ENCODE data around the gene RBM38. TPM values are rescaled to one million over a fixed set of nuclear protein-coding genes. Genes with fewer than 3 reads are reported as not detected.
A peak's percentile ranks its signal among the peaks of the same experiment; 100 is the strongest.

RBM38 gene
- total and polyA plus RNA-seq, 2 of the 13 experiments (the other 11 are each of a cell fraction or from before 2014, with no cell fraction given), result 24.2 to 34.2 TPM

DNA sequence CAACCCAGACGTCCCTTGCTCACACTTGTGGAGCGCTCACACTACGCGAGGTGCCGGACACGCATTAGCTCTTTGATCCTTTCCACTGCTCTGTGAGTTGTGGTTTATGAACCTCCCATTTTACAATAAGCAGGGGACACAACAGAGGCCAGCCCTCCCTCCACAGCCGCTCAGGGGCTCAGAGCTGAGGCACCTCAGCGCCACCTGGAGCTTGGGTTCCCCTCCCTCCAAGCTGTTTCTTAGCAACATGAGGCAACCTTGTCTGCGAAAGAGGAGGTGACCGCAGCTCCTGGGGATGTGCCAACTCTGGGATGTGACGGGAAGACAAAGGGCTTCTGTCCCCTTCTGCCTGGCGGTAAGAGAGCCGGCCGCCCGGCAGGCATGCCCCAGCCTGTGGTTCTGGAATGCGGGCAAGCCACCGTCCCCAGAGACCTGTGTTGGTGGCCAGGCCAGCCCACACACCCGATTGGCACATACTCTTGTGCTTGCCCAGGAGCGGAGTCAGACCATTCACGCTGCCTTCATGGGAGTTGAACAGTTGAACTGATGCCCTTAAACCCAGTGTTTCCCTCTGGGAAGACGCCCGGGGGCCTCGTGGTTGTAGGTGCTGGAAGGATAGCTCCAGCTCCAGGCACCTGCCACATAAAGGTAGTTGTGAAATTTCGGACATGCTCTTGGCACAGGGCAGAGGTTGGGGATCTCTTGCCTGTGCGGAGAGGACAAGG lies 44.5 kb downstream of the RBM38 start (continued):
- TF ChIP-seq, protein P1, sequence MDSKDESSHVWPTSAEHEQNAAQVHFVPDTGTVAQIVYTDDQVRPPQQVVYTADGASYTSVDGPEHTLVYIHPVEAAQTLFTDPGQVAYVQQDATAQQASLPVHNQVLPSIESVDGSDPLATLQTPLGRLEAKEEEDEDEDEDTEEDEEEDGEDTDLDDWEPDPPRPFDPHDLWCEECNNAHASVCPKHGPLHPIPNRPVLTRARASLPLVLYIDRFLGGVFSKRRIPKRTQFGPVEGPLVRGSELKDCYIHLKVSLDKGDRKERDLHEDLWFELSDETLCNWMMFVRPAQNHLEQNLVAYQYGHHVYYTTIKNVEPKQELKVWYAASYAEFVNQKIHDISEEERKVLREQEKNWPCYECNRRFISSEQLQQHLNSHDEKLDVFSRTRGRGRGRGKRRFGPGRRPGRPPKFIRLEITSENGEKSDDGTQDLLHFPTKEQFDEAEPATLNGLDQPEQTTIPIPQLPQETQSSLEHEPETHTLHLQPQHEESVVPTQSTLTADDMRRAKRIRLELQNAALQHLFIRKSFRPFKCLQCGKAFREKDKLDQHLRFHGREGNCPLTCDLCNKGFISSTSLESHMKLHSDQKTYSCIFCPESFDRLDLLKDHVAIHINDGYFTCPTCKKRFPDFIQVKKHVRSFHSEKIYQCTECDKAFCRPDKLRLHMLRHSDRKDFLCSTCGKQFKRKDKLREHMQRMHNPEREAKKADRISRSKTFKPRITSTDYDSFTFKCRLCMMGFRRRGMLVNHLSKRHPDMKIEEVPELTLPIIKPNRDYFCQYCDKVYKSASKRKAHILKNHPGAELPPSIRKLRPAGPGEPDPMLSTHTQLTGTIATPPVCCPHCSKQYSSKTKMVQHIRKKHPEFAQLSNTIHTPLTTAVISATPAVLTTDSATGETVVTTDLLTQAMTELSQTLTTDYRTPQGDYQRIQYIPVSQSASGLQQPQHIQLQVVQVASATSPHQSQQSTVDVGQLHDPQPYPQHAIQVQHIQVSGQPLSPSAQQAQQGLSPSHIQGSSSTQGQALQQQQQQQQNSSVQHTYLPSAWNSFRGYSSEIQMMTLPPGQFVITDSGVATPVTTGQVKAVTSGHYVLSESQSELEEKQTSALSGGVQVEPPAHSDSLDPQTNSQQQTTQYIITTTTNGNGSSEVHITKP (CRISPR knock-in tag; IDR thresholded peaks at IDR 0.05; ENCODE audit: low read depth), result peak; percentile 82
- TF ChIP-seq, protein P2, sequence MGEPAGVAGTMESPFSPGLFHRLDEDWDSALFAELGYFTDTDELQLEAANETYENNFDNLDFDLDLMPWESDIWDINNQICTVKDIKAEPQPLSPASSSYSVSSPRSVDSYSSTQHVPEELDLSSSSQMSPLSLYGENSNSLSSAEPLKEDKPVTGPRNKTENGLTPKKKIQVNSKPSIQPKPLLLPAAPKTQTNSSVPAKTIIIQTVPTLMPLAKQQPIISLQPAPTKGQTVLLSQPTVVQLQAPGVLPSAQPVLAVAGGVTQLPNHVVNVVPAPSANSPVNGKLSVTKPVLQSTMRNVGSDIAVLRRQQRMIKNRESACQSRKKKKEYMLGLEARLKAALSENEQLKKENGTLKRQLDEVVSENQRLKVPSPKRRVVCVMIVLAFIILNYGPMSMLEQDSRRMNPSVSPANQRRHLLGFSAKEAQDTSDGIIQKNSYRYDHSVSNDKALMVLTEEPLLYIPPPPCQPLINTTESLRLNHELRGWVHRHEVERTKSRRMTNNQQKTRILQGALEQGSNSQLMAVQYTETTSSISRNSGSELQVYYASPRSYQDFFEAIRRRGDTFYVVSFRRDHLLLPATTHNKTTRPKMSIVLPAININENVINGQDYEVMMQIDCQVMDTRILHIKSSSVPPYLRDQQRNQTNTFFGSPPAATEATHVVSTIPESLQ (CRISPR knock-in tag; conservative IDR thresholded peaks at IDR 0.05), result no peak
- 0 out of 2 replicates have a peak, but pooled peaks have one; percentile 13 for TF ChIP-seq ZNF121 (CRISPR knock-in tag; IDR thresholded peaks at IDR 0.05)
- TF ChIP-seq ZKSCAN1 (IDR thresholded peaks at IDR 0.05; ENCODE audit: low read length), result no peak
- TF ChIP-seq, protein P3, sequence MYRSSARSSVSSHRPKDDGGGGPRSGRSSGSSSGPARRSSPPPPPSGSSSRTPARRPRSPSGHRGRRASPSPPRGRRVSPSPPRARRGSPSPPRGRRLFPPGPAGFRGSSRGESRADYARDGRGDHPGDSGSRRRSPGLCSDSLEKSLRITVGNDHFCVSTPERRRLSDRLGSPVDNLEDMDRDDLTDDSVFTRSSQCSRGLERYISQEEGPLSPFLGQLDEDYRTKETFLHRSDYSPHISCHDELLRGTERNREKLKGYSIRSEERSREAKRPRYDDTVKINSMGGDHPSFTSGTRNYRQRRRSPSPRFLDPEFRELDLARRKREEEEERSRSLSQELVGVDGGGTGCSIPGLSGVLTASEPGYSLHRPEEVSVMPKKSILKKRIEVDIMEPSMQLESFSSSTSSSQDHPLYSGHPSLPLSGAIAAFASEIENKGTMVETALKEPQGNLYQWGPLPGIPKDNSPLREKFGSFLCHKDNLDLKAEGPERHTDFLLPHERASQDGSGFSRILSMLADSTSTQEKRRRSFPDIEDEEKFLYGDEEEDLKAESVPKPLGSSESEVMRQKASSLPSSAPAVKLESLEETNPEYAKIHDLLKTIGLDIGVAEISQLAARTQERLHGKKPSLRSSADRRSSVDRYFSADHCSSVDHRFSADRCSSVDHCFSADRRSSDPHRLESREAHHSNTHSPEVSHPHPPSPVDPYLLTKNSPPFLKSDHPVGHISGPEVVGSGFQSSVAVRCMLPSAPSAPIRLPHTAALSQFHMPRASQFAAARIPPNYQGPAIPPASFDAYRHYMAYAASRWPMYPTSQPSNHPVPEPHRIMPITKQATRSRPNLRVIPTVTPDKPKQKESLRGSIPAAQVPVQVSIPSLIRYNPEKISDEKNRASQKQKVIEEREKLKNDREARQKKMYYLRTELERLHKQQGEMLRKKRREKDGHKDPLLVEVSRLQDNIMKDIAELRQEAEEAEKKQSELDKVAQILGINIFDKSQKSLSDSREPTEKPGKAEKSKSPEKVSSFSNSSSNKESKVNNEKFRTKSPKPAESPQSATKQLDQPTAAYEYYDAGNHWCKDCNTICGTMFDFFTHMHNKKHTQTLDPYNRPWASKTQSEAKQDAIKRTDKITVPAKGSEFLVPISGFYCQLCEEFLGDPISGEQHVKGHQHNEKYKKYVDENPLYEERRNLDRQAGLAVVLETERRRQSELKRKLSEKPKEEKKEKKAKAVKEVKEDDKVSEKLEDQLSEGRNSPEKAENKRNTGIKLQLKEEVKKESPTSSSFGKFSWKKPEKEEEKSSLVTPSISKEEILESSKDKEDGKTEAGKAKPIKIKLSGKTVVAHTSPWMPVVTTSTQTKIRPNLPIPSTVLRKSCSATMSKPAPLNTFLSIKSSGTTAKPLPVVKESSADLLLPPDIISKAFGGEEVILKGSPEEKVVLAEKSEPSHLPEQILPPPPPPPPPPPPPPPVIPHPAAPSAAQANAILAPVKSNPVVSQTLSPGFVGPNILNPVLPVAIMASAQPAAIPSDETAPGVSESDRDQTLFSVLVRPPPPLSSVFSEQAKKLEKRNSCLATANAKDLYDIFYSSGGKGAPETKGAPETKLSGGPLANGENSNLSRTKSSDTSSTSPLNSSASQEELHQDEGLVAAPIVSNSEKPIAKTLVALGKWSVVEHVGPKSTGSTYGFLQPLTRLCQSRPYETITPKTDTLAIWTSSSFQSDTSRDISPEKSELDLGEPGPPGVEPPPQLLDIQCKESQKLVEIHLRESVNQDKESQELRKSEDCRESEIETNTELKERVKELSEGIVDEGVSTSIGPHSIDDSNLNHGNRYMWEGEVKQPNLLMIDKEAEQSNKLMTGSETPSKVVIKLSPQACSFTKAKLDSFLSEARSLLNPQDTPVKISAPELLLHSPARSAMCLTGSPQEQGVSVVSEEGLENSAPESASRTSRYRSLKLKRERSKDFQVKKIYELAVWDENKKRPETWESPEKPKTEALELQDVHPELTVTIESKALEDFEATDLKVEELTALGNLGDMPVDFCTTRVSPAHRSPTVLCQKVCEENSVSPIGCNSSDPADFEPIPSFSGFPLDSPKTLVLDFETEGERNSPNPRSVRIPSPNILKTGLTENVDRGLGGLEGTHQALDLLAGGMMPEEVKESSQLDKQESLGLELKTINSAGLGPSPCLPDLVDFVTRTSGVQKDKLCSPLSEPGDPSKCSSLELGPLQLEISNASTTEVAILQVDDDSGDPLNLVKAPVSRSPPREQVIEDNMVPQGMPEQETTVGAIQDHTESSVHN (CRISPR knock-in tag; IDR thresholded peaks at IDR 0.05), result no peak; the same call in 1 of the 2 replicates
- TF ChIP-seq ZFP37 (CRISPR knock-in tag; IDR thresholded peaks at IDR 0.05; ENCODE audit: borderline replicate concordance), result no peak
- TF ChIP-seq NFKB2 (CRISPR knock-in tag; IDR thresholded peaks at IDR 0.05; ENCODE audit: borderline replicate concordance), result peak; percentile 66; the same call in 1 of the 2 replicates
- peak; percentile 67 for TF ChIP-seq ZNF501 (CRISPR knock-in tag; IDR thresholded peaks at IDR 0.05)
- TF ChIP-seq ZNF10 (CRISPR knock-in tag; IDR thresholded peaks at IDR 0.05; ENCODE audit: borderline replicate concordance, low read depth), result no peak
- no peak for TF ChIP-seq ZNF232 (CRISPR knock-in tag; IDR thresholded peaks at IDR 0.05; ENCODE audit: borderline replicate concordance)
- no peak for TF ChIP-seq MEF2D (CRISPR knock-in tag; IDR thresholded peaks at IDR 0.05)
- TF ChIP-seq ZNF160 (CRISPR knock-in tag; IDR thresholded peaks at IDR 0.05), result no peak
- TF ChIP-seq, protein P4, sequence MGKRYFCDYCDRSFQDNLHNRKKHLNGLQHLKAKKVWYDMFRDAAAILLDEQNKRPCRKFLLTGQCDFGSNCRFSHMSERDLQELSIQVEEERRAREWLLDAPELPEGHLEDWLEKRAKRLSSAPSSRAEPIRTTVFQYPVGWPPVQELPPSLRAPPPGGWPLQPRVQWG (CRISPR knock-in tag; IDR thresholded peaks at IDR 0.05; ENCODE audit: borderline replicate concordance, low read depth), result no peak
- TF ChIP-seq STAG1 (CRISPR knock-in tag; IDR thresholded peaks at IDR 0.05), result peak; percentile 47
- peak; percentile 85 for TF ChIP-seq HOXA3 (CRISPR knock-in tag; IDR thresholded peaks at IDR 0.05)
